NCI-H526 (cell line): ENCODE measurements around the gene MCM3AP.

Source experiments
- DNase-seq, 2 experiments: peaks; one replicate each; lab custom pipeline; 2025; lab: John Stamatoyannopoulos, UW

The MCM3AP gene

GRCh38 chr21:46269466-46269865 lies 15.9 kb downstream of the MCM3AP start:
- DNase-seq: no peak

- no peak for DNase-seq
Observed at GRCh38 chr21:46268371-46268770, 17.0 kb downstream of the MCM3AP start.

- no peak for DNase-seq
Observed at GRCh38 chr21:46266946-46267345, 18.5 kb downstream of the MCM3AP start.

- no peak for DNase-seq
Observed at GRCh38 chr21:46265736-46266525, 19.5 kb downstream of the MCM3AP start.

- DNase-seq: no peak
Observed at GRCh38 chr21:46264690-46265144, 20.7 kb downstream of the MCM3AP start.

- no peak for DNase-seq
Observed at GRCh38 chr21:46264046-46264689, 21.2 kb downstream of the MCM3AP start.

GRCh38 chr21:46256501-46256994 lies 28.9 kb downstream of the MCM3AP start:
- DNase-seq: no peak

GRCh38 chr21:46255758-46256337 lies 29.6 kb downstream of the MCM3AP start:
- no peak for DNase-seq

GRCh38 chr21:46255166-46255565 lies 30.2 kb downstream of the MCM3AP start:
- DNase-seq: no peak

- no peak for DNase-seq
Observed at GRCh38 chr21:46254208-46254975, 31.0 kb downstream of the MCM3AP start.

GRCh38 chr21:46253610-46254124 lies 31.7 kb downstream of the MCM3AP start:
- DNase-seq: no peak

- no peak for DNase-seq
Observed at GRCh38 chr21:46252840-46253239, 32.6 kb downstream of the MCM3AP start.

GRCh38 chr21:46250146-46250725 lies 35.2 kb downstream of the MCM3AP start:
- no peak for DNase-seq

GRCh38 chr21:46248827-46249226 lies 36.6 kb downstream of the MCM3AP start:
- DNase-seq: no peak

- DNase-seq: no peak
Observed at GRCh38 chr21:46248422-46248782, 37.0 kb downstream of the MCM3AP start.

GRCh38 chr21:46247699-46248421 lies 37.6 kb downstream of the MCM3AP start:
- DNase-seq: peak in 1 of 2 experiments; percentile 26

- DNase-seq: no peak
Observed at GRCh38 chr21:46246345-46246744, 39.1 kb downstream of the MCM3AP start.

GRCh38 chr21:46245213-46245915 lies 40.0 kb downstream of the MCM3AP start:
- no peak for DNase-seq

- DNase-seq: no peak
Observed at GRCh38 chr21:46244602-46245001, 40.8 kb downstream of the MCM3AP start.

- DNase-seq: no peak
Observed at GRCh38 chr21:46243960-46244361, 41.5 kb downstream of the MCM3AP start.
